ENCODE measurements around the gene SGMS2. TPM values are rescaled to one million over a fixed set of nuclear protein-coding genes. Genes with fewer than 3 reads are reported as not detected.

The SGMS2 gene
- total RNA-seq, 1 donor from 2014 or later = 1.1 TPM

DNA sequence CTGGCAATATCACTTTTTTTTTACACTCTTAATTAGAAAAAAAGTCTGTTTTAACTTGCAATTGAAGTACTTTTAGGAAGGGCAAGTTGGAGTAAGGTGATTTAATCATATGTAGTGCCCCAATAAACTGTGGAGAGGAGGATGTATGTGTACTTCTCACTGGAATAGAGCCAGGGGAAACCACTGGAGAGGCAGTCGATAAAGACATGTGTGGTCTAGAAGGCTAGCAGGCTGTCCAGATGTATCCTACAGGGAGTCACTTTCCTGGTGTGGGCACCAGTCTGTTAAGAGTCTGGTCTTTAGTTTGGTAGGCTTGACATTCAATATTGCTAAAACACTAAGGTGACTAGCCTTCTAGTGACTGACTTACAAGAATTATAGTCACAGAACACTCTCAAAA is 9.6 kb upstream of the SGMS2 start:
- no peak overlapping the region for H3K4me3 ChIP-seq
- no peak overlapping the region for H3K4me3 Mint-ChIP-seq
- H3K4me1 Mint-ChIP-seq = no peaks in the 10 kb centered on the region
- no peaks in the 10 kb centered on the region for H3K27me3 Mint-ChIP-seq (ENCODE audit: insufficient read depth, low read depth)
- H2AFZ ChIP-seq (replicated peaks) = no peak overlapping the region
- no peak overlapping the region for H3K27ac Mint-ChIP-seq
- no peaks in the 10 kb centered on the region for H3K27me3 ChIP-seq
- H3K79me2 ChIP-seq (ENCODE audit: low read depth) = no peaks in the 10 kb centered on the region
- no peak overlapping the region for H3K4me2 ChIP-seq
- TF ChIP-seq, protein P1, sequence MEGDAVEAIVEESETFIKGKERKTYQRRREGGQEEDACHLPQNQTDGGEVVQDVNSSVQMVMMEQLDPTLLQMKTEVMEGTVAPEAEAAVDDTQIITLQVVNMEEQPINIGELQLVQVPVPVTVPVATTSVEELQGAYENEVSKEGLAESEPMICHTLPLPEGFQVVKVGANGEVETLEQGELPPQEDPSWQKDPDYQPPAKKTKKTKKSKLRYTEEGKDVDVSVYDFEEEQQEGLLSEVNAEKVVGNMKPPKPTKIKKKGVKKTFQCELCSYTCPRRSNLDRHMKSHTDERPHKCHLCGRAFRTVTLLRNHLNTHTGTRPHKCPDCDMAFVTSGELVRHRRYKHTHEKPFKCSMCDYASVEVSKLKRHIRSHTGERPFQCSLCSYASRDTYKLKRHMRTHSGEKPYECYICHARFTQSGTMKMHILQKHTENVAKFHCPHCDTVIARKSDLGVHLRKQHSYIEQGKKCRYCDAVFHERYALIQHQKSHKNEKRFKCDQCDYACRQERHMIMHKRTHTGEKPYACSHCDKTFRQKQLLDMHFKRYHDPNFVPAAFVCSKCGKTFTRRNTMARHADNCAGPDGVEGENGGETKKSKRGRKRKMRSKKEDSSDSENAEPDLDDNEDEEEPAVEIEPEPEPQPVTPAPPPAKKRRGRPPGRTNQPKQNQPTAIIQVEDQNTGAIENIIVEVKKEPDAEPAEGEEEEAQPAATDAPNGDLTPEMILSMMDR (IDR thresholded peaks at IDR 0.05) = no peak
- TF ChIP-seq EZH2phosphoT487 (IDR thresholded peaks at IDR 0.05) (no peak), EZH2 (IDR thresholded peaks at IDR 0.05) (no peak)
- H3K9ac ChIP-seq = no peak overlapping the region
- H3F3A ChIP-seq (ENCODE audit: low read depth) = no peaks in the 10 kb centered on the region
- no peaks in the 10 kb centered on the region for H3K9me3 ChIP-seq (ENCODE audit: low read depth)
- DNase-seq (ENCODE audit: low spot score) = no peak
- no peaks in the 10 kb centered on the region for H3K4me1 ChIP-seq
- H3K9me3 Mint-ChIP-seq = no peaks in the 10 kb centered on the region
- H3K36me3 ChIP-seq = no peaks in the 10 kb centered on the region
- H3K27ac ChIP-seq = no peak overlapping the region
- H3K36me3 Mint-ChIP-seq = no peaks in the 10 kb centered on the region
- no peaks in the 10 kb centered on the region for H4K20me1 ChIP-seq (ENCODE audit: low read depth)

DNA sequence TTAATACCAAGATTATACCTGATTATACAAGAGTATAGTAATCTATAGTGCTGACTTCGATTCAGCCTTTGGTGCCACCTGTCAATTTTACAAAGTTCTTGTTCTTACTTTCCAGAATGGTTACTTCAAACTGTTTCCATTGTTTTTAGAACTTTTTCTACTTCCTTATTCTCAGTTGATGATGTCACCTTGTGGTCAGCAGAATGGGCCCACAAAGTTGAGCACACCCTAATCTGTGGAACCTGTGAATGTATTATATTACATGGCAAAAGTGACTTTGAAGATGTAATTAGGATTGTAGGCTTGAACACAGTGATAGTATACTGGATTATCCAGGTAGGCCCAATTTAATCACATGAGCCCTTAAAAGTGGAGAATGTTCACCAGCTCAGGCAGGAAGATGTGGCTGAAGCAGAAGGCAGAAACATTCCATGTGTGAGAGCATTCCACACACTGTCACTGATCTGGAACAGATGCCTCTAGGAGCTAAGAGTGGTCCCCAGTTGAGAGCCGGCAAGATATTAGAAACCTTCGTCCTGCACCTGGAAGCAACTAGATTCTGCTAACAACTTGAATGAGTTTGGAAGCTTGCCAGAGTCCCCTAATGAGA is 6.3 kb upstream of the SGMS2 start:
- H3K9me3 Mint-ChIP-seq = no peaks in the 10 kb centered on the region
- H3K79me2 ChIP-seq (ENCODE audit: low read depth) = no peaks in the 10 kb centered on the region
- no peak overlapping the region for H2AFZ ChIP-seq (replicated peaks)
- TF ChIP-seq, protein P1 (IDR thresholded peaks at IDR 0.05) = no peak
- H3K4me3 ChIP-seq = no peak overlapping the region
- no peaks in the 10 kb centered on the region for H3K27me3 Mint-ChIP-seq (ENCODE audit: insufficient read depth, low read depth)
- no peak for DNase-seq (ENCODE audit: low spot score)
- H4K20me1 ChIP-seq (ENCODE audit: low read depth) = no peaks in the 10 kb centered on the region
- no peaks in the 10 kb centered on the region for H3K4me1 Mint-ChIP-seq
- H3K9me3 ChIP-seq (ENCODE audit: low read depth) = no peaks in the 10 kb centered on the region
- no peak overlapping the region for H3K27ac ChIP-seq
- peaks cover 15% of the 10 kb centered on the region for H3K27me3 ChIP-seq
- H3F3A ChIP-seq (ENCODE audit: low read depth) = no peaks in the 10 kb centered on the region
- no peaks in the 10 kb centered on the region for H3K36me3 ChIP-seq
- H3K4me1 ChIP-seq = no peaks in the 10 kb centered on the region
- H3K9ac ChIP-seq = no peak overlapping the region
- no peaks in the 10 kb centered on the region for H3K36me3 Mint-ChIP-seq
- H3K27ac Mint-ChIP-seq = no peak overlapping the region
- H3K4me2 ChIP-seq = no peak overlapping the region
- no peak overlapping the region for H3K4me3 Mint-ChIP-seq

DNA sequence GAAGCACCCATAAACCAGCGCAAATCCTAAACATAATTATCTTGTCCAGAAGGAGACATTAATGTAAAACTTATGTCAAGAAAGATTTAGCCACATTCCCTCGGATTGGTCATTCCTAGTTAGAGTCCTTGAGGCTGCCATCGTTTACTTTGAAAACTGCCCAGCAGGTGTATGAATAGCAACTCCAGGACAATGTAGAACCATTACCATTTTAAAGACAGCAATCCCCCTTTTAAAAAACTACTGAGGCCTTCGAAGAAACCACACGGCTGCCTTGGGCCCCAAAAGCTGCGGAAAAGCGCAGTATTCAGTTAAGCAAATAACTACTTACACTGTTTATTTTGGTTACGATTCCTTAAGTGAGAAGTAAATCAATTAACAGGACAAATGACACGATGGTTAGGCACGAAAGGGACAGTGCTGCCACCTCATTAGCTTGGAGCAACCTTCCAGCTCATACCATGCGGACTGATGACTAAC is 822 bp upstream of the SGMS2 start:
- Histone ChIP-seq H3K9me3 (ENCODE audit: low read depth) (no peaks in the 10 kb centered on the region), H3K27ac (no peak overlapping the region), H3K36me3 (no peaks in the 10 kb centered on the region), H2AFZ (replicated peaks) (peak overlapping the region; percentile 77), H3K9ac (no peak overlapping the region), H3K27me3 (peaks cover 53% of the 10 kb centered on the region), H3F3A (ENCODE audit: low read depth) (peaks cover 7% of the 10 kb centered on the region), H4K20me1 (ENCODE audit: low read depth) (no peaks in the 10 kb centered on the region), H3K4me3 (peak overlapping the region; percentile 76), H3K79me2 (ENCODE audit: low read depth) (no peaks in the 10 kb centered on the region), H3K4me2 (peak overlapping the region; percentile 83), H3K4me1 (peaks cover 15% of the 10 kb centered on the region)
- H3K4me3 Mint-ChIP-seq = peak overlapping the region; percentile 98
- no peak overlapping the region for H3K27ac Mint-ChIP-seq
- no peak for DNase-seq (ENCODE audit: low spot score)
- no peaks in the 10 kb centered on the region for H3K36me3 Mint-ChIP-seq
- peaks cover 16% of the 10 kb centered on the region for H3K4me1 Mint-ChIP-seq
- H3K27me3 Mint-ChIP-seq (ENCODE audit: insufficient read depth, low read depth) = peaks cover 3% of the 10 kb centered on the region
- TF ChIP-seq EZH2phosphoT487 (IDR thresholded peaks at IDR 0.05) (no peak), EZH2 (IDR thresholded peaks at IDR 0.05) (no peak)
- TF ChIP-seq, protein P1 (IDR thresholded peaks at IDR 0.05) = no peak
- H3K9me3 Mint-ChIP-seq = no peaks in the 10 kb centered on the region

All from neural progenitor cell (in vitro differentiated cells).